AG10803 (cell line): Measurements from ENCODE around the gene ITM2C.

Source experiments
- DNase-seq: peaks from one replicate; pipeline ENCODE4 v3.0.0; 2010; ENCODE audit warnings: low read depth
- H3K4me3 ChIP-seq: 2 replicates; pipeline ENCODE4 v1.5.1; 2011; ENCODE audit warnings: mild to moderate bottlenecking, low read length, control low read depth
- CTCF ChIP-seq: conservative IDR thresholded peaks from 2 replicates; pipeline ENCODE4 v1.5.1; 2011; ENCODE audit warnings: mild to moderate bottlenecking, low read length, control low read depth, inconsistent platforms

Gene ITM2C

GRCh38 chr2:230823264-230823964 lies 41.3 kb upstream of the ITM2C start:
- H3K4me3 ChIP-seq: no peak overlapping the region
- no peak for TF ChIP-seq CTCF
- DNase-seq: no peak

- peak; percentile 78 for TF ChIP-seq CTCF
- DNase-seq: peak; percentile 80
- H3K4me3 ChIP-seq: peak overlapping the region; percentile 60
Observed at GRCh38 chr2:230824406-230824978, 40.2 kb upstream of the ITM2C start.

GRCh38 chr2:230825354-230825753 lies 39.4 kb upstream of the ITM2C start:
- DNase-seq: no peak
- no peak overlapping the region for H3K4me3 ChIP-seq
- no peak for TF ChIP-seq CTCF

GRCh38 chr2:230827774-230828271 lies 36.9 kb upstream of the ITM2C start:
- TF ChIP-seq CTCF: no peak
- DNase-seq: no peak
- H3K4me3 ChIP-seq: no peak overlapping the region

GRCh38 chr2:230828272-230828961 lies 36.3 kb upstream of the ITM2C start:
- no peak overlapping the region for H3K4me3 ChIP-seq
- no peak for DNase-seq
- no peak for TF ChIP-seq CTCF

GRCh38 chr2:230829293-230829692 lies 35.4 kb upstream of the ITM2C start:
- no peak overlapping the region for H3K4me3 ChIP-seq
- DNase-seq: no peak
- no peak for TF ChIP-seq CTCF
